Ascending aorta (tissue), 2 donors: ENCODE measurements around the gene KRT75. TPM values are rescaled to one million over a fixed set of nuclear protein-coding genes. Genes with fewer than 3 reads are reported as not detected.

Experiments
- DNase-seq, 2 donors: peaks; one replicate each; pipeline ENCODE4 v3.0.0-alpha.2; 2019; ENCODE audit warnings: low spot score in 2 of 2
- H3K27ac ChIP-seq, 2 donors: fragments of 200-600 bp; sonication (generic); one replicate each; pipeline ENCODE4 v1.5.1; 2016 to 2017; ENCODE audit warnings: mild to moderate bottlenecking in 1 of 2
- H3K27me3 ChIP-seq: fragments of 200-600 bp; sonication (generic); one replicate; pipeline ENCODE4 v1.5.1; 2017
- H3K36me3 ChIP-seq, 2 donors: fragments of 200-600 bp; sonication (generic); one replicate each; pipeline ENCODE4 v1.5.1; 2016
- H3K4me1 ChIP-seq, 2 donors: fragments of 200-600 bp; sonication (generic); one replicate each; pipeline ENCODE4 v1.5.1; 2016 to 2017; ENCODE audit warnings: mild to moderate bottlenecking in 1 of 2
- H3K4me3 ChIP-seq, 2 donors: fragments of 200-600 bp; sonication (generic); one replicate each; pipeline ENCODE4 v1.5.1; 2016 to 2017; ENCODE audit warnings: mild to moderate bottlenecking in 1 of 2
- H3K9me3 ChIP-seq, 2 donors: fragments of 200-600 bp; sonication (generic); one replicate each; pipeline ENCODE4 v1.5.1; 2016
- intact Hi-C: fragments of 100-400 bp; cut with DNase I; formaldehyde crosslinking; loops from one replicate; pipeline ENCODE4 v1.15.1; 2023
- total RNA-seq: library from RNA; depleted of rRNA; stranded (reverse); fragments of >200 nt; gene quantifications from one replicate; pipeline ENCODE4 v1.1.0, GENCODE V29; 2016
- TF ChIP-seq, protein P1 (sequence below), 3 experiments: fragments of 200-600 bp in 2 of 3; fragments of 450-650 bp in 1 of 3; sonication (generic) in 2 of 3; IDR thresholded peaks; one replicate each; pipeline ENCODE4 v1.5.1; 2016 to 2019; ENCODE audit warnings: antibody characterized with exemption in 3 of 3, mild to moderate bottlenecking in 1 of 3, moderate library complexity in 1 of 3

KRT75 gene
- total RNA-seq, 1 donor from 2014 or later, result not detected

DNA sequence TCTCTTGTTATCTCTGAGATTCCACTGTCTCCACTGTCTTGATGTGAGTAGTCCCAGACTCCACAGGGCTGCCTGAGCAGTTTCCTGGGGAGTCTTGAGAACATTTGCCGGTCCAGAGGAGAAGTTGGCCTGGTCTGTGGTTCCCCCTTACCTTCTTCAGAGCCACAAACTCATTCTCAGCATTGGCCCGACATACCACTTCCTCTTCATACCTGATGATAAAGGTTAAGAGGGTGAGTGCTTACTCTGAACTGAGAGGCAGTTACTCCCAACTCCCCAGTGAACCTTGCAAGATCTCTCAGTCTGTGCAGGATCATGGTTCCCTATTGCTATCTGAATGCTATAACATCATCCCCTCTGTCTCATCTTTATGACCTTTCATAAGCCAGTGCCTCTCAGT, 51.3 kb downstream of the KRT75 start:
- TF ChIP-seq, protein P1, sequence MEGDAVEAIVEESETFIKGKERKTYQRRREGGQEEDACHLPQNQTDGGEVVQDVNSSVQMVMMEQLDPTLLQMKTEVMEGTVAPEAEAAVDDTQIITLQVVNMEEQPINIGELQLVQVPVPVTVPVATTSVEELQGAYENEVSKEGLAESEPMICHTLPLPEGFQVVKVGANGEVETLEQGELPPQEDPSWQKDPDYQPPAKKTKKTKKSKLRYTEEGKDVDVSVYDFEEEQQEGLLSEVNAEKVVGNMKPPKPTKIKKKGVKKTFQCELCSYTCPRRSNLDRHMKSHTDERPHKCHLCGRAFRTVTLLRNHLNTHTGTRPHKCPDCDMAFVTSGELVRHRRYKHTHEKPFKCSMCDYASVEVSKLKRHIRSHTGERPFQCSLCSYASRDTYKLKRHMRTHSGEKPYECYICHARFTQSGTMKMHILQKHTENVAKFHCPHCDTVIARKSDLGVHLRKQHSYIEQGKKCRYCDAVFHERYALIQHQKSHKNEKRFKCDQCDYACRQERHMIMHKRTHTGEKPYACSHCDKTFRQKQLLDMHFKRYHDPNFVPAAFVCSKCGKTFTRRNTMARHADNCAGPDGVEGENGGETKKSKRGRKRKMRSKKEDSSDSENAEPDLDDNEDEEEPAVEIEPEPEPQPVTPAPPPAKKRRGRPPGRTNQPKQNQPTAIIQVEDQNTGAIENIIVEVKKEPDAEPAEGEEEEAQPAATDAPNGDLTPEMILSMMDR (IDR thresholded peaks at IDR 0.05), result no peak
- DNase-seq, result no peak
- no peaks in the 10 kb centered on the region for H3K27me3 ChIP-seq
- no peaks in the 10 kb centered on the region for H3K9me3 ChIP-seq
- no peak overlapping the region for H3K27ac ChIP-seq
- H3K4me1 ChIP-seq, result no peaks in the 10 kb centered on the region
- no peaks in the 10 kb centered on the region for H3K36me3 ChIP-seq
- intact Hi-C loops, result no loop called here
- no peak overlapping the region for H3K4me3 ChIP-seq

DNA sequence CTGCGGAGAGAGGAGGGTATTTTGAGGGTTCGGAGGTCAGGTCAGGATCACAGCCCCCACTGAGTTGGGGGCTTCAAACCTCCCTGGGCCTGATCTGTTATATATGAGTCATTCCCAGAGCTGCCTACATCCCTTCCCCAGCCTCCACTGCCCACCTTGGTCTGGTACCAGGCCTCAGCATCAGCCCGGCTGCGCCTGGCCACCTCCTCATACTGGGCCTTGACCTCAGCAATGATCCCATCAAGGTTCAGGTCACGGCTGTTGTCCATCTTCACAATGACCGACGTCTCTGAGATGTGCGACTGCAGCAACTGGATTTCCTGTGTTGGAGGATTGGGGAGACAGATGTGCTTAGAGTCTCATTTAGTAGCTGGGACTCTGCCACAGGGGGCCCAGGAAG, 53.0 kb downstream of the KRT75 start:
- Histone ChIP-seq H3K27me3 (no peaks in the 10 kb centered on the region), H3K27ac (no peak overlapping the region), H3K4me1 (no peaks in the 10 kb centered on the region), H3K4me3 (no peak overlapping the region), H3K36me3 (no peaks in the 10 kb centered on the region), H3K9me3 (no peaks in the 10 kb centered on the region)
- DNase-seq, result no peak
- intact Hi-C loops, result no loop called here
- TF ChIP-seq, protein P1 (IDR thresholded peaks at IDR 0.05), result no peak

DNA sequence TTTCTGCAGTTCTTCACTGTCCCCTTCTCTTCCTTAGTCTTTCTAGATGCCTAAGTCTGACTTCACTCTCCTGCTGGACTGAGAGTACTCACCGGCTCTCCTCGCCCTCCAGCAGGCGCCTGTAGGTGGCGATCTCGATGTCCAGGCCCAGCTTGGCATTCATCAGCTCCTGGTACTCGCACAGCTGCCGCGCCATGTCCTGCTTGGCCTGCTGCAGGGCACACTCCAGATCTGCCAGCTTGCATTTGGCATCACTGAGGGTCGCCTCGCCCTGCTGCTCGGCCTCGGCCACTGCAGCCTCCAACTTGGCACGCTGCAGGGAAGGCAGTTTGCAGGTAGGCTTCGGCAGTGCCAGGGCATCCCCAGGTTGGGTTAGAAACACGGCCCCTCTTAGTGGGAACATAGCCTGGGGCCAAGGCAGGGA, 53.9 kb downstream of the KRT75 start:
- no peaks in the 10 kb centered on the region for H3K9me3 ChIP-seq
- no peak overlapping the region for H3K27ac ChIP-seq
- TF ChIP-seq, protein P1 (IDR thresholded peaks at IDR 0.05), result peak in 2 of 3 experiments; percentile 17 to 26
- no peaks in the 10 kb centered on the region for H3K4me1 ChIP-seq
- no peak overlapping the region for H3K4me3 ChIP-seq
- no peaks in the 10 kb centered on the region for H3K27me3 ChIP-seq
- H3K36me3 ChIP-seq, result no peaks in the 10 kb centered on the region
- intact Hi-C loops, result no loop called here
- no peak for DNase-seq

DNA sequence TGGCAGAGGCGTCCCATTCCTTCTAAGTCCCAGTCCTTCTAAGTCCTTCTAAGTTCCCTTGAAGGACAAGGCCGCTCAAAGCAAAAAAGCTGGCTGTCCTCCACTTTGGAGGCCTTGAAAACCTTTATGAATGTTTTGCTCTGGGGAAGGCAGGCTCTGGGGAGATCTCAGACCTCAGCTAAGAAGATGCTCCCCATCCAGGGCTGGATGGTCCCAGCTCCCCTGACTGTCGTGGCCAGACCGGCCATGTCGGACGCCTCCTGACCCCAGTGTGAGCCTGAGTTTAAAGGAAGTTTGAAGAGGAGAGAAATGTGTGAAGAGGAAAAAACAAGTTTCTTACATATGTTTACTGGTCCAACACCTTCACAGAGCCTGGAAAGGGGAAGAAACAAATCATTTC, 54.6 kb downstream of the KRT75 start:
- TF ChIP-seq, protein P1 (IDR thresholded peaks at IDR 0.05), result no peak
- Histone ChIP-seq H3K4me1 (no peaks in the 10 kb centered on the region), H3K27me3 (no peaks in the 10 kb centered on the region), H3K9me3 (no peaks in the 10 kb centered on the region), H3K27ac (no peak overlapping the region), H3K36me3 (no peaks in the 10 kb centered on the region), H3K4me3 (no peak overlapping the region)
- DNase-seq, result no peak
- intact Hi-C loops, result loop anchor here (10.0 kb wide), 1 partner anchor 595 kb away; no protein-coding TSS in a partner anchor

DNA sequence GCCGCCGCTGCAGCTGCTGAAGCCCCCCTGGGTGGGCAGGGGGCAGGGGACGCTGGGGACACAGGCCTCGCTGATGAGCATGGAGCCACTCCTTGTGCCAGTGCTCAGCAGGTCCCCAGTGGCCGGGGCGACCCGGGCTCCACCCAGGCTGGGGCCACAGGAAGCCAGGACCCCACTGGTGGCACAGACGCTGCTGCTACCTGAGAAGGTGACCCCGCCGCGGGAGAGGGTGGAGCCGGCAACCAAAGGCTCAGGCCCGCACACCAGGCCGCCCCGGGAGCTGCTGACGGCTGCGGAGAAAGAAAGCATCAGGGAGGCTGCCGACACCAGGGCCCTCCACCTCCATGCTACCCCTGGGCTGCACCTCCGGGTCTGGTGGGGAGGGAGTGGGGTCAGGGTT, 56.1 kb downstream of the KRT75 start:
- no peak overlapping the region for H3K27ac ChIP-seq

More for the DNA sequence above, 56.1 kb downstream of the KRT75 start:
- intact Hi-C loops, result loop anchor here (10.0 kb wide), 1 partner anchor 597 kb away; no protein-coding TSS in a partner anchor
- Histone ChIP-seq H3K4me3 (no peak overlapping the region), H3K4me1 (no peaks in the 10 kb centered on the region), H3K36me3 (no peaks in the 10 kb centered on the region), H3K27me3 (no peaks in the 10 kb centered on the region), H3K9me3 (no peaks in the 10 kb centered on the region)
- TF ChIP-seq, protein P1 (IDR thresholded peaks at IDR 0.05), result no peak
- no peak for DNase-seq
